COLO829 (cell line): Measurements from ENCODE around the gene SLC22A14.

Experiments
- DNase-seq: peaks from one replicate; pipeline ENCODE4 v3.0.0; 2012; ENCODE audit warnings: low spot score

Gene SLC22A14

GRCh38 chr3:38345879-38346586 is 63.9 kb downstream of the SLC22A14 start:
- DNase-seq = no peak

DNA sequence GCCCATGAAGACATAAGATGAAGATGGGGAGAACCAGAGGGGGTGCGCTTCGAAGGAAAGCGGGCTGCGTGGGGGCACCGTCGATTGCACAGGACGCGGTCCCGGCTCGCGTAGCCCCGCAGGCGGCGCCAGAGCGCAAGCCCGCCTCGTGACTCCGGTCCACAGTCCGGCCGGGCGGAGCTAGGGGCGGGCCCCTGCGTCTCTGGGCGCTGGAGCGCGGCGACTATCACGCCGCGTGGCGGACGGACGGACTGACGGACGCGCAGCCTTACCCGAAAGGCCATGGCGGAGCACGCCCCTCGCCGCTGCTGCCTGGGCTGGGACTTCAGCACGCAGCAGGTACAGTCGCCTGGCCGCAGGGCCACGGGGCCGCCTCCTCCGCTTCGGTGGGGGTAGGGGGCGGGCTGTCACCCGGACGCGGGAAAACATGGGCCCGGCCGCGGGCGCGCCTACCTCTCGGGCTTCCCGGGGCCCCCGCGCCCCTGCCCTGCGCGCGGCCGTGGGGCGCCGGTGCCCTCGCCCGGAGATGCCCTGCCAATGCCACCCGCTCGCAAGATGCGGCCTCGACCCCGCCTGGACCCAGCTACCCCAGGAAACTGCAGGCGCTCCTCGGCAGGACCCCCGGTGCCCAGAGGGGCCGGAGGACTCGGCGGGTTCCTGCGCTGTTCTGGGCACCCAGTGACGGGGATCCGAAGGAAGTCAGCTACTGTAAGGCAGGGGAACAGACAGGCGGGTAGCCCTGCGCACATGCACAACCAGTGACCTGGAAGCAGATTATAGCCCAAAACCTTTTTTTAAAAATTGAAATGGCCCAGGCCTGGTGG is 64.7 kb downstream of the SLC22A14 start, which contains the start of gene XYLB:
Gene XYLB (plus strand): TSS at position 199 of the 824 bp plus-strand sequence. CDS start 84 bp downstream, at position 283.
- DNase-seq = peak; percentile 96

GRCh38 chr3:38347421-38348200 is 65.5 kb downstream of the SLC22A14 start:
- DNase-seq = no peak

DNA sequence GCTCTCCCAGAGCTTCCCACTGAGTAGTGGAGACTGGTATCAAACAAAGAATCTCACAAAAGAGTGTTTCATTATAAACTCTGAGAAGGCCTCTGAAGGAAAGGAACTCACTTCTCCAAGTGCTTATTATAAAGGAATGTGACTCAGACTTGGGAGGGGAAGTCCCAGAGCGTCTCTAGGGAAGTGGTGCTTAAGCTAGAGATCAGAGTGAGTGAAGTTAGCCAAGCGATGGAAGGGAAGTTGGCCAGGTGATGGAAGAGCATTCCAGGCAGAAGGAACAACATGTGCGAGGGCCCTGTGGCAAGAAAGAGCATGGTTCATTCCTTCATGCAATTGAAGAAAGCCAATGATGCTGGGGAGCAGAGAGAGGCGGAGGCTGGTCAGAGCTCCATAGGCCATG is 66.8 kb downstream of the SLC22A14 start:
- DNase-seq = peak; percentile 94

GRCh38 chr3:38349684-38350359 is 67.7 kb downstream of the SLC22A14 start:
- DNase-seq = no peak

GRCh38 chr3:38353151-38353550 is 71.1 kb downstream of the SLC22A14 start:
- DNase-seq = no peak

GRCh38 chr3:38354588-38355330 is 72.7 kb downstream of the SLC22A14 start:
- DNase-seq = no peak

DNA sequence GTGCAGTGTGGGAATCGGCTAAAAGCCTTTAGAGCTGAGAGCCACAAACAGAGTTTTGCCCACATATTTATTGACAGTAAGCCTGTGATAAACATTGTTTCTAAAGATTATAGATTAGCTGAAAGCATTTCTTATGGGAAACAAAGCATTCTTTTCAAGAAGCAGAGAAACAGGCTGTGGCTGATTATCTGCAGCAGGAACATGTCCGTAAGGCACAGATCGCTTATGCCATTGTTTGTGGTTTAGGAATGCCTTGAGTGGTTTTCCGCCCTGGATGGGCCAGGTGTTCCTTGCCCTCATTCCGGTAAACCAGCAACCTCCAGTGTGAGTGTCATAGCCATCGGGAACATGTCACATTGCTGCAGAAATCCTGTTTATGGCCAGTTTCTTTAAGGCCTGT is 76.9 kb downstream of the SLC22A14 start:
- DNase-seq = no peak

DNA sequence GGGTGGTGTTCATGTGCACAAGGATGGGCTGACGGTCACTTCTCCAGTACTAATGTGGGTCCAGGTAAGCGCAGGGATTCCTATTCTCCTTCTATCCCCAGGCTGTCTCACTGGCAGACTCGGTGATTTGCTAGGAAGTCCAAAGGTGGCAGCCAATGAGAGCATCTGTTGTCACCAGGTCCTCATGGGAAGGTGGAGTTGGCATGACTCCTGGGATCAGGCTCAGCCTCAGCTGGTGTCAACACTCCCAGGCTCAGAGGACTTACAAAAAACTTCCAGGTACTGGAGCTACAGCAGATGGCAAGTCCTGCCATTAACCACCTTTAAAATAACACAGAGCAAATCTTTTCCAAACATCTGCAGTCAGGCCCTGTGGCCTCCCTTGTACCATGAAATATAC is 78.3 kb downstream of the SLC22A14 start:
- DNase-seq = no peak

- DNase-seq = no peak
Measured at GRCh38 chr3:38361496-38361895, 79.4 kb downstream of the SLC22A14 start.

DNA sequence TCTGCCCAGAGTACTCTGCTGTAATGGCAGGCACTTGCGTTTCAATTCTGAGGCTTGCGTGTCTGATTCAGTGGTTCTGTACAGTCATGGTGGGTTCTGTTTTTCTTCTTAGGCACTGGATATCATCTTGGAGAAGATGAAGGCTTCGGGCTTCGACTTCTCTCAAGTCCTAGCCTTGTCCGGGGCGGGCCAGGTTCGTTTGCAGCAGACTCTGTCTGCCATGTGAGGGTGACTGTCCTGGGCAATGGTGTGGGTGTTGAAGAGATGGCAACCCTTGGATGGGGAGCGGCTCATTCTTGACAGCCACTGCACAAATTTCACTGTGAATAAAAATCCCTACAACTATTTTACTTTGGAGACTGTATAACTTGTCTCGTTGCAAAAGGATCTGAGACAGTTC is 80.7 kb downstream of the SLC22A14 start:
- no peak for DNase-seq

DNA sequence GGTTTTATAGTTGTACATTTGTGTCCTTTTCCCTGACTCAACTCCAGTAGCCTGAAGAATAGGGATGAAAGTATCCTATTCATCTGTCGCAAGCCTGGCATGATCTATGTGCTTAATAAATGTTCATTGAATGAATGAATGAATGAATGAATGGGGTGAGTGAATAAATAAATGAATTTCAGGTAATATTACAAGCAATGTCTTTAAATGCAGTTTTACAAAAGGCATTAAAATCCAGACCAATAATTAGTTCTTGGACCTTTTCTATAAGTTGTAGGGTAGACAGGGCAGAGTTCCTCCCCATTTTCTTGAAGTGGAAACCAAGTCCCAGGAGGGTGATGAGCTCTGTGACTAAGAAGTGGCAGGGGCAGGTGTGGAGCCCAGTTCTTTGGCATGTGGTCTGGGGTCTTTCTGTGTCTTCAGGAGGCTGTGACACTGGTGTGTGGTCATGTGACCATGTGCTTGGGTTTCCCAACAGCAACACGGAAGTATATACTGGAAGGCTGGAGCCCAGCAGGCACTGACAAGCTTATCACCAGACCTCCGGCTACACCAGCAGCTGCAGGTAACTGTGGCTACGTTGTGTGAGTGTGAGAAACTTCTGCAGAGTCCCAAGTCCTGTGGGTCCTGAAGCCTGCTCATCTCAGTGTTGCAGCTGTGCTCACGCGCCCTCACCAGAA is 82.8 kb downstream of the SLC22A14 start:
- no peak for DNase-seq

DNA sequence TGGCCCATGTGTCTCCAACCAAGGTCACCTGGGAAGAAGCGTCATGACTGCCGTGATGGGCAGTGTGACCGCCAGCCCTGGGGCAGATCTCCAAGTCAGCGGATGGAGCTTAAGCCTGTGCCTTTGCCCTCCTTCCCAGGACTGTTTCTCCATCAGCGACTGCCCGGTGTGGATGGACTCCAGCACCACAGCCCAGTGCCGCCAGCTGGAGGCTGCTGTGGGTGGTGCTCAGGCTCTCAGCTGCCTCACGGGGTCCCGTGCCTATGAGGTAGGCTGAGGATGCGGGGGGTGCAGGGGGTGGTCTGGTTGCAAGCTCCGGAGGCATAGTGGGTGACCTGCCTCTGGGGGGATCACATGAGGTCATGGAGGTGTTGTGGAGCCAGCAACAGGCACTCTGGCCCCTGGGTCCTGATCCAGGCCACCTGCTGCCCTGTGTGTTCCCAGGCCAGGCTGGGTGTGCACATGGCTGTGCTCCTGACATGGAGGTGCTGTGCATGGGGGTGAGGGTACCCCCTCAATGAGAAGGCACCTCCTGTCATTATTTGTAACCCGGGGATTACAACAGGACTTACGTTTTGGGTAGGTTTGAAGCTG is 83.5 kb downstream of the SLC22A14 start:
- no peak for DNase-seq

- no peak for DNase-seq
Measured at GRCh38 chr3:38366082-38366481, 84.0 kb downstream of the SLC22A14 start.

- no peak for DNase-seq
Measured at GRCh38 chr3:38367779-38368178, 85.7 kb downstream of the SLC22A14 start.
